GM12878 (cell line): ENCODE data around the gene PXT1. TPM values are rescaled to one million over a fixed set of nuclear protein-coding genes. Genes with fewer than 3 reads are reported as not detected.

Experiments
- ATAC-seq: fragments of 200-7000 bp; cut with Tn5 transposase; 3 replicates; pipeline ENCODE4 v1.9.1; 2020; ENCODE audit warnings: mild to moderate bottlenecking, moderate library complexity
- BruUV-seq: library from RNA; stranded (reverse); fragments of 400-500 nt; replicated peaks from 2 replicates; lab custom pipeline; 2021; lab: Mats Ljungman, UMichigan
- CTCF ChIA-PET: fragments of 300-600 bp; sonication (Branson Sonifier 250); formaldehyde crosslinking; extraction: SDS; loops from one replicate; lab custom pipeline; 2021; ENCODE audit warnings: inconsistent platforms; lab: Yijun Ruan, JAX
- POLR2A ChIA-PET: fragments of 350-600 bp; formaldehyde crosslinking; extraction: SDS; loops from one replicate; lab custom pipeline; 2021; ENCODE audit warnings: inconsistent platforms; lab: Charles Lee
- RAD21 ChIA-PET: fragments of 300-600 bp; sonication (Branson Sonifier 250); formaldehyde crosslinking; loops from one replicate; lab custom pipeline; 2023; ENCODE audit warnings: antibody characterized with exemption; ENCODE audit not compliant: unreplicated experiment; lab: Charles Lee
- SMC1A ChIA-PET: fragments of 300-600 bp; sonication (Branson Sonifier 250); formaldehyde crosslinking; loops from one replicate; lab custom pipeline; 2023; ENCODE audit not compliant: unreplicated experiment, uncharacterized antibody; lab: Charles Lee
- DNase-seq: peaks from one replicate; pipeline ENCODE4 v3.0.0-alpha.2; 2011; ENCODE audit warnings: low read depth, low spot score
- FAIRE-seq: peaks from 3 replicates; lab custom pipeline; 2011; peaks lifted over from hg19 to GRCh38; lab: Jason Lieb, UNC
- H2AFZ ChIP-seq: 2 replicates; pipeline ENCODE4 v1.6.0; 2011; ENCODE audit warnings: low read depth, low read length, control low read depth; ENCODE audit not compliant: control insufficient read depth
- H3K27ac ChIP-seq: 2 replicates; pipeline ENCODE4 v1.5.1; 2011; ENCODE audit warnings: control low read depth; ENCODE audit not compliant: control insufficient read depth, insufficient read depth
- H3K27me3 ChIP-seq, 2 experiments: replicated peaks in 1 of 2; 2 replicates each; pipeline versions ENCODE4 v1.6.0 to v1.6.1; 2011; ENCODE audit warnings: low read length in 1 of 2; ENCODE audit not compliant: control insufficient read depth in 2 of 2, insufficient read depth in 2 of 2
- H3K36me3 ChIP-seq, 2 experiments: 2 replicates each; pipeline ENCODE4 v1.5.1; 2011; ENCODE audit warnings: low read length in 1 of 2; ENCODE audit not compliant: control insufficient read depth in 2 of 2, insufficient read depth in 2 of 2
- H3K4me1 ChIP-seq: 2 replicates; pipeline ENCODE4 v1.6.1; 2011; ENCODE audit warnings: mild to moderate bottlenecking, low read length, moderate library complexity, mixed read lengths; ENCODE audit not compliant: control insufficient read depth, insufficient read depth
- H3K4me2 ChIP-seq: 2 replicates; pipeline ENCODE4 v1.6.0; 2011; ENCODE audit warnings: control low read depth; ENCODE audit not compliant: control insufficient read depth, insufficient read depth
- H3K4me3 ChIP-seq: fragments of 200-600 bp; sonication (generic); 2 replicates; pipeline ENCODE4 v1.5.1; 2016
- H3K79me2 ChIP-seq: 2 replicates; pipeline ENCODE4 v1.6.0; 2011; ENCODE audit warnings: low read length; ENCODE audit not compliant: control insufficient read depth, insufficient read depth
- H3K9ac ChIP-seq: 2 replicates; pipeline ENCODE4 v1.8.0; 2011; ENCODE audit warnings: low read length, control low read depth, mixed read lengths; ENCODE audit not compliant: control insufficient read depth, insufficient read depth
- H3K9me3 ChIP-seq: replicated peaks from 3 replicates; pipeline ENCODE4 v1.5.1; 2011; ENCODE audit warnings: mild to moderate bottlenecking, low read length; ENCODE audit not compliant: control insufficient read depth, insufficient read depth
- H4K20me1 ChIP-seq: 2 replicates; pipeline ENCODE4 v1.6.0; 2011; ENCODE audit not compliant: control insufficient read depth, insufficient read depth
- ATF7 ChIP-seq: fragments of 450-650 bp; IDR thresholded peaks from 2 replicates; pipeline ENCODE4 v1.6.1; 2016; ENCODE audit warnings: low read depth, mild to moderate bottlenecking
- CHD4 ChIP-seq: fragments of 200-600 bp; sonication (generic); IDR thresholded peaks from 2 replicates; pipeline ENCODE4 v1.6.1; 2016; ENCODE audit warnings: mild to moderate bottlenecking
- MEF2A ChIP-seq: IDR thresholded peaks from 2 replicates; pipeline ENCODE4 v1.6.1; 2011; ENCODE audit warnings: low read depth, mild to moderate bottlenecking, low read length, moderate library complexity; ENCODE audit not compliant: insufficient read depth
- SMARCA5 ChIP-seq: fragments of 450-650 bp; IDR thresholded peaks from 2 replicates; pipeline ENCODE4 v1.6.1; 2017; ENCODE audit warnings: mild to moderate bottlenecking
- WGBS: methylation state at CpG from one replicate; pipeline ENCODE4 v1.1.6; 2016; ENCODE audit warnings: low lambda C conversion rate; ENCODE audit not compliant: insufficient replicate concordance, insufficient coverage; ENCODE audit errors: missing lambda C conversion rate; 5-methylcytosine and 5-hydroxymethylcytosine counted together
- in situ Hi-C: fragments of 300-500 bp; cut with MboI; formaldehyde crosslinking; loops from 9 replicates; pipeline ENCODE4 v1.14.3; 2018; ENCODE audit warnings: mixed read lengths
- intact Hi-C: fragments of 100-400 bp; cut with micrococcal nuclease; formaldehyde crosslinking; loops from one replicate; pipeline ENCODE4 v1.14.2; 2022; ENCODE audit not compliant: unreplicated experiment
- polyA plus RNA-seq, 11 experiments: library from polyadenylated mRNA; depleted of rRNA in 4 of 11; unstranded in 6 of 11; stranded (reverse) in 5 of 11; fragments of >200 nt; fragmentation: Nextera tagmentation in 4 of 11; fragmentation: Illumina TruSeq in 1 of 11; extraction: Ambion mirVana in 4 of 11; extraction: Trizol in 1 of 11; gene quantifications; 1 replicate in 1 of 11; 2 replicates in 10 of 11; pipeline versions ENCODE4 v1.2.1 to v1.2.3, GENCODE V29; 2011 to 2016; ENCODE audit warnings: inconsistent platforms in 2 of 11, missing spikeins in 2 of 11, low read depth in 1 of 11
- total RNA-seq, 4 experiments: library from RNA; depleted of rRNA in 3 of 4; stranded (reverse); fragments of >200 nt in 3 of 4; fragmentation: Illumina TruSeq in 1 of 4; extraction: Trizol in 1 of 4; gene quantifications; 2 replicates each; pipeline versions ENCODE4 v1.2.1 to v1.2.3, GENCODE V29; 2013 to 2021
- TF ChIP-seq, protein P1 (sequence below): fragments of 450-650 bp; IDR thresholded peaks from 2 replicates; pipeline ENCODE4 v1.6.1; 2017; ENCODE audit warnings: mild to moderate bottlenecking, low read depth, inconsistent platforms; ENCODE audit not compliant: poor library complexity, severe bottlenecking
- TF ChIP-seq, protein P2 (sequence below): fragments of 450-650 bp; IDR thresholded peaks from 2 replicates; pipeline ENCODE4 v1.6.1; 2017; ENCODE audit warnings: low read depth, mild to moderate bottlenecking, moderate library complexity
- TF ChIP-seq, protein P3 (sequence below): fragments of 450-650 bp; IDR thresholded peaks from 2 replicates; pipeline ENCODE4 v1.6.1; 2016; ENCODE audit warnings: mild to moderate bottlenecking

The PXT1 gene
- total and polyA plus RNA-seq, 10 of the 15 experiments (the other 5 are each of a cell fraction or from before 2014, with no cell fraction given): 0.27 to 2.9 (median 0.50) TPM

DNA sequence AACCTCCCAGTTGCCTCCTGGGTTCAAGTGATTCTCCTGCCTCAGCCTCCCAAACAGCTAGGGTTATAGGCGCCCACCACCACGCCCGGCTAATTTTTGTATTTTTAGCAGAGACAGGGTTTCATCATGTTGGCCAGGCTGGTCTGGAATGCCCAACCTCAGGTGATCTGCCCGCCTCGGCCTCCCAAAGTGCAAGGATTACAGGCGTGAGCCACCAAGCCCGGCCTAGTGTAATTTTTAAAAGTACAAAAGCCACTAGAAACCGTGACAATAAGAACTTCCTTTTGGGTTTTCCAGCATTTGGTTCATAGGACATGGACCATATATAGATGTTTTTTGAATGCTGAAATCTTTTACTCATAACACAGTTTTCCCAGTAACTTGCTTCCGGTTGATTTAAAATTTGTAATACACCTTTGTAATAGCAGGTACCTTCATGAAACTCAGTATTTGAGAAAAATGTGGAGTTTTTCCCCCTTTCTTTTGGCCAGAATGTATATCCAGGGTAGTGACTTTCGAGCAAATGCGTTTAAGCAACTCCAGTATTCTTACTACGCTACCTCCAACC lies 467 bp downstream of the PXT1 start:
- no peak for FAIRE-seq
- H4K20me1 ChIP-seq: no peaks in the 10 kb centered on the region
- WGBS: 5% methylated on average over 12 of the region's 12 CpGs
- BruUV-seq: TSS peak; percentile 96
- intact Hi-C loops (loop anchor here (2.0 to 5.0 kb wide), 2 partner anchors 153 to 240 kb away; partner anchors contain the start of gene SRSF3), in situ Hi-C loops (no loop called here)
- peaks cover 7% of the 10 kb centered on the region for H3K4me1 ChIP-seq
- H3K27ac ChIP-seq: peak overlapping the region; percentile 95
- peak overlapping the region; percentile 94 for H2AFZ ChIP-seq
- no peaks in the 10 kb centered on the region for H3K9me3 ChIP-seq
- ChIA-PET CTCF (interaction anchor here (1.0 to 1.4 kb wide), 4 partner anchors 10 to 156 kb away, joined by 3 to 5 read pairs (median 4); no protein-coding TSS in a partner anchor), POLR2A (interaction anchor here (1.0 to 1.5 kb wide), 2 partner anchors 12 to 157 kb away, joined by 3 to 19 read pairs; no protein-coding TSS in a partner anchor), RAD21 (interaction anchor here (1.0 to 1.7 kb wide), 3 partner anchors 12 to 84 kb away, joined by 5 to 9 read pairs (median 5); no protein-coding TSS in a partner anchor), SMC1A (interaction anchor here (1.1 to 1.6 kb wide), 3 partner anchors 15 to 155 kb away, joined by 3 to 6 read pairs (median 3); no protein-coding TSS in a partner anchor)
- H3K4me2 ChIP-seq: peak overlapping the region; percentile 91
- DNase-seq: no peak
- H3K4me3 ChIP-seq: peak overlapping the region; percentile 86
- peaks cover 46% of the 10 kb centered on the region for H3K79me2 ChIP-seq
- ATAC-seq: no peak
- no peak for TF ChIP-seq CHD4
- TF ChIP-seq MEF2A: no peak
- TF ChIP-seq ATF7: no peak
- TF ChIP-seq, protein P1, sequence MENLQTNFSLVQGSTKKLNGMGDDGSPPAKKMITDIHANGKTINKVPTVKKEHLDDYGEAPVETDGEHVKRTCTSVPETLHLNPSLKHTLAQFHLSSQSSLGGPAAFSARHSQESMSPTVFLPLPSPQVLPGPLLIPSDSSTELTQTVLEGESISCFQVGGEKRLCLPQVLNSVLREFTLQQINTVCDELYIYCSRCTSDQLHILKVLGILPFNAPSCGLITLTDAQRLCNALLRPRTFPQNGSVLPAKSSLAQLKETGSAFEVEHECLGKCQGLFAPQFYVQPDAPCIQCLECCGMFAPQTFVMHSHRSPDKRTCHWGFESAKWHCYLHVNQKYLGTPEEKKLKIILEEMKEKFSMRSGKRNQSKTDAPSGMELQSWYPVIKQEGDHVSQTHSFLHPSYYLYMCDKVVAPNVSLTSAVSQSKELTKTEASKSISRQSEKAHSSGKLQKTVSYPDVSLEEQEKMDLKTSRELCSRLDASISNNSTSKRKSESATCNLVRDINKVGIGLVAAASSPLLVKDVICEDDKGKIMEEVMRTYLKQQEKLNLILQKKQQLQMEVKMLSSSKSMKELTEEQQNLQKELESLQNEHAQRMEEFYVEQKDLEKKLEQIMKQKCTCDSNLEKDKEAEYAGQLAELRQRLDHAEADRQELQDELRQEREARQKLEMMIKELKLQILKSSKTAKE: peak; percentile 34
- TF ChIP-seq, protein P2, sequence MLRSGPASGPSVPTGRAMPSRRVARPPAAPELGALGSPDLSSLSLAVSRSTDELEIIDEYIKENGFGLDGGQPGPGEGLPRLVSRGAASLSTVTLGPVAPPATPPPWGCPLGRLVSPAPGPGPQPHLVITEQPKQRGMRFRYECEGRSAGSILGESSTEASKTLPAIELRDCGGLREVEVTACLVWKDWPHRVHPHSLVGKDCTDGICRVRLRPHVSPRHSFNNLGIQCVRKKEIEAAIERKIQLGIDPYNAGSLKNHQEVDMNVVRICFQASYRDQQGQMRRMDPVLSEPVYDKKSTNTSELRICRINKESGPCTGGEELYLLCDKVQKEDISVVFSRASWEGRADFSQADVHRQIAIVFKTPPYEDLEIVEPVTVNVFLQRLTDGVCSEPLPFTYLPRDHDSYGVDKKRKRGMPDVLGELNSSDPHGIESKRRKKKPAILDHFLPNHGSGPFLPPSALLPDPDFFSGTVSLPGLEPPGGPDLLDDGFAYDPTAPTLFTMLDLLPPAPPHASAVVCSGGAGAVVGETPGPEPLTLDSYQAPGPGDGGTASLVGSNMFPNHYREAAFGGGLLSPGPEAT: no peak
- TF ChIP-seq, protein P3, sequence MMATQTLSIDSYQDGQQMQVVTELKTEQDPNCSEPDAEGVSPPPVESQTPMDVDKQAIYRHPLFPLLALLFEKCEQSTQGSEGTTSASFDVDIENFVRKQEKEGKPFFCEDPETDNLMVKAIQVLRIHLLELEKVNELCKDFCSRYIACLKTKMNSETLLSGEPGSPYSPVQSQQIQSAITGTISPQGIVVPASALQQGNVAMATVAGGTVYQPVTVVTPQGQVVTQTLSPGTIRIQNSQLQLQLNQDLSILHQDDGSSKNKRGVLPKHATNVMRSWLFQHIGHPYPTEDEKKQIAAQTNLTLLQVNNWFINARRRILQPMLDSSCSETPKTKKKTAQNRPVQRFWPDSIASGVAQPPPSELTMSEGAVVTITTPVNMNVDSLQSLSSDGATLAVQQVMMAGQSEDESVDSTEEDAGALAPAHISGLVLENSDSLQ: no peak
- no peak for TF ChIP-seq SMARCA5
- peak overlapping the region; percentile 88 for H3K9ac ChIP-seq
- H3K27me3 ChIP-seq: no peaks in the 10 kb centered on the region
- no peaks in the 10 kb centered on the region for H3K36me3 ChIP-seq
